ENCODE measurements around the gene TMBIM4. TPM values are rescaled to one million over a fixed set of nuclear protein-coding genes. Genes with fewer than 3 reads are reported as not detected.

TMBIM4 gene, protein sequence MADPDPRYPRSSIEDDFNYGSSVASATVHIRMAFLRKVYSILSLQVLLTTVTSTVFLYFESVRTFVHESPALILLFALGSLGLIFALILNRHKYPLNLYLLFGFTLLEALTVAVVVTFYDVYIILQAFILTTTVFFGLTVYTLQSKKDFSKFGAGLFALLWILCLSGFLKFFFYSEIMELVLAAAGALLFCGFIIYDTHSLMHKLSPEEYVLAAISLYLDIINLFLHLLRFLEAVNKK
- 63.9 and 65.8 TPM in 2 replicates for total RNA-seq

DNA sequence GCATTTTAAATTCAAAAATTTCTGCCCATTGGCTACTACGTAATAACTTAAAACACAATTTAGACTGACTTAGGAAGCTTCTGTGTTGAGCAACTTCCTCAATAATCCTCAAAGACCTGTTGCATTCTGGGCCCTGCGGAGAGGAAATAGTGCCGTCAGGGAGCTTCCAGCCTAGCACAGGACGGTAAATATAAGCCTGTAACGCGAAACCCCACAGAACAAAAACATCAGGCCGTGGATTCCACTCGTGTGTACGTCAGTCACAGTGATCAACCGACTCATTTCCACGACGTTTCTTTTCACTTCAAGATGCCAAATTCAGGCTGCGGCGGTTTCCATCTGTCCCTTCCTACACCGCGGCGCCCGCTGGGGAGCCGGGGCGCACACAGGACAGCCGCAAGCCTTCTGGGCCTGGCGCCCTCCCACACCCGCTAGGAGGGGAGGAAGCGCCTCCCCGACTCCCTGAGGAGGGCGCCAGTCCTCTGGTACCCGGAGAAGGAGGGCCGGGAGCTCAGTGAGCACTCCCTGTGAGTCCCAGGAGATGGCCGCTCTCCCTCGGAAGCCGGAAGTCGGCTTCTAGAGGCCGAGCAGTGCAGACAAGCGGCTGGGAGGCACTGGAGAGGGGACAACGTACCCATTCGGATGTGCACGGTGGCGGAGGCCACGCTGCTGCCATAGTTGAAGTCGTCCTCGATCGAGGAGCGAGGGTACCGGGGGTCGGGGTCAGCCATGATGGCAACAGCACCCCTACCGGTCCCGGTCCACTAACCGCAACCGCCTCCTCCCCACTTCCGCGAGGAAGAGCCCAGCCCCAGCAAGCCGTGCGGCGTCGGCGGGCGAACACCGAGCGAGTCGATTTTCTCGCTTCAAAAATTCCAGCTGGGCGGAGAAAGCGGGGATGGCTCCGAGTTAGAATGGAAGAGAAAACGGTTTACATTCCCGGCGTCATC lies at the start of gene TMBIM4:
Gene TMBIM4 (minus strand): TSS at position 776 of the 950 bp plus-strand sequence. CDS start 45 bp downstream, at position 731.

DNA sequence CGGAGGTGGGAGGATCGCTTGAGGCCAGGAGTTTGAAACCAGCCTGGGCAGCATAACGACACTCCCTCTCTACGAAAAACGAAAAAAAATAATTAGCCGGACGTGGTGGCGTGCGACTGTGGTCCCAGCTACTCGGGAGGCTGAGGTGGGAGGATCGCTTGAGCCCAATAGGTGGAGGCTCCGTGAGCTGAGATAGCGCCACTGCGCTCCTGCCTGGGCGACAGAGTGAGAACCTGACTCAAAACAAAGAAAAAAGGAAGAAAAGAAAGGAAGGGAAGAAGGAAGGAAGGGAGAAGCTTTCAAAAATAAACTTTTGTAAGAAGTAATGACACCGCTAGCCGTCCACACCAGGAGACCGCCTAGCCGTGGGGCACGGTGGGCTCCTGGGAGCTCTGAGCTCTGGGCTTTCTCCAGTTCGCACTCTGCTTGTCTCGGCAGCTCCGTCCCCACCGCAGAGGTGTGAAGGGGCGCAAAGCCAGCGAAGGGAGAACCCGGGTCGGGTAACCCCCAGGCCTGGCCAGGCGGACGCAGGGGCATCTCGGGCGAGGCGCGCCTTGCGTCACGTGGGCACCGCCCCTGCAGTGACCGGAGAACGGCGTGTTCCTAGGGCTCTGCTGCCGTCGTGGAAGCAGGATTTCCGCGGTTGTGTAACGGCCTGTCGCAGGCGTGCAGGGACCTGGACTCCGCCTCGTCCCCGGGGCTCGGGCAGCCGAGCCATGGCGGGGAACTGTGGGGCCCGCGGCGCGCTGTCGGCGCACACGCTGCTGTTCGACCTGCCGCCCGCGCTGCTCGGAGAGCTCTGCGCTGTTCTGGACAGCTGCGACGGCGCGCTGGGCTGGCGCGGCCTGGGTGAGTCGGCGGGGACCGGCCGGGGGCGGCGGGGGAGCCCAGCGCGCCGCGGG lies 19.0 kb upstream of the TMBIM4 start, which contains the start of gene IRAK3:
Gene IRAK3 (plus strand): TSS at position 631 of the 902 bp plus-strand sequence. CDS start 86 bp downstream, at position 717.

DNA sequence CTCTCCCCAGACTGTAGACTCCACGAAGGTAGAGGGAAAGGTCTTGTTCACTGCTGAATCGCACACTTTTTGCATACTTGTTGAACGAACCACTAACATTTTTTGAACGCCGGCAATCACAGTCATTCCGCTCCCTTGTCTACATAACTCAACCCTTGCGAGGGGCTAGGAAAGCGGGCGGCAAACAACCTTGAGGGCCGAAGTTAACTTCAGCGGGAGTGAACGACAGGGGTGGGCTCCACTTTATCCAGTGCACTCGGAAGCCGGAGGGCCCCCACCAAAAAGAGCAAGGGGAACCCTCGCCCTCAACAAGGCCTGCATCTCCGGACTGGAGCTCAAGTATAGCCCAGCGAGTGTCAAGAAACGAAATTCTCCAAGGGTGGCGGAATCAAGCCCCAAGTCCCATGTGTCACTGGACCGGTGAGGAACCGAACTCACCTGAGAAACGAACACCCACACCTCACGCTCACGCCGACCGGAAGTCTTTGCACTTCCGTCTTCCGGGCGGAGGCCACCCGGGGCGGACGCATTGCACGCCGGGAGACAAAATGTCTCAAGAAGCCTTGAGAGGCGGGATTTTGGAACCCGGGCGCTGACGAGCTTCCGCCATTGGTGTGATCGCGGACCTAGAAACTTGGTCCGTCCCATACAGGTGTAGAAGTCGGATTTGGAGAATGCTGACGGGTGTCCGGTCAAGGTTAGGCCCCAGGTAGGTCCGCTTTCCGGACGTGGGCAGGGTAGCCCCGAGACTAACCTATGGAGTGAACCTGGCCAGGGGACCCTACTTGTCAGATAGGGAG lies 39.3 kb downstream of the TMBIM4 start, which contains the start of gene LLPH:
Gene LLPH (minus strand): TSS at position 484 of the 800 bp plus-strand sequence. CDS start 1,644 bp downstream, outside the sequence.

Other genes starting within 250 kb of the TMBIM4 start
- 4.7 and 6.0 TPM in 2 replicates for gene LLPH, start 39.2 kb downstream of the TMBIM4 start, total RNA-seq
- gene IRAK3, start 19.2 kb upstream of the TMBIM4 start, total RNA-seq = 8.1 and 12.1 TPM in 2 replicates
- gene HELB, start 132.5 kb upstream of the TMBIM4 start, total RNA-seq = 2.6 and 3.1 TPM in 2 replicates

All from smooth muscle cell of bladder (primary cell).